NB4 (cell line): Measurements from ENCODE around the gene TMEM240.
"Not testable (repeated sequence)": the region's sequence is repeated elsewhere in the genome, so short reads cannot be mapped to it uniquely, and the experiment has no call there.

Experiments
- CTCF ChIP-seq: IDR thresholded peaks from one replicate; pipeline ENCODE4 v1.5.1; 2012; ENCODE audit warnings: low read depth, low read length
- MYC ChIP-seq: IDR thresholded peaks from 2 replicates; pipeline ENCODE4 v1.6.1; 2011; ENCODE audit warnings: low read depth, low read length
- POLR2A ChIP-seq: IDR thresholded peaks from 2 replicates; pipeline ENCODE4 v1.6.1; 2011; ENCODE audit warnings: mild to moderate bottlenecking; ENCODE audit not compliant: insufficient read length; ENCODE audit errors: extremely low read depth
- TF ChIP-seq, protein P1 (sequence below): IDR thresholded peaks from 2 replicates; pipeline ENCODE4 v1.6.1; 2011; ENCODE audit warnings: low read depth, low read length

GRCh38 chr1:1522536-1522935, 17.9 kb downstream of the TMEM240 start:
- not testable (repeated sequence) for TF ChIP-seq CTCF, MYC, POLR2A
- TF ChIP-seq, protein P1, sequence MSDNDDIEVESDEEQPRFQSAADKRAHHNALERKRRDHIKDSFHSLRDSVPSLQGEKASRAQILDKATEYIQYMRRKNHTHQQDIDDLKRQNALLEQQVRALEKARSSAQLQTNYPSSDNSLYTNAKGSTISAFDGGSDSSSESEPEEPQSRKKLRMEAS = not testable (repeated sequence)
